HepG2 (cell line): ENCODE results near the gene GAS2L2. TPM values are rescaled to one million over a fixed set of nuclear protein-coding genes. Genes with fewer than 3 reads are reported as not detected.

Experiments used
- ATAC-seq: fragments of 200-7000 bp; cut with Tn5 transposase; 3 replicates; pipeline ENCODE4 v1.9.1; 2020; ENCODE audit warnings: mild to moderate bottlenecking, moderate library complexity
- BruUV-seq: library from RNA; stranded (reverse); fragments of 400-500 nt; replicated peaks from 2 replicates; lab custom pipeline; 2021; lab: Mats Ljungman, UMichigan
- CTCF ChIA-PET: fragments of 300-600 bp; formaldehyde crosslinking; extraction: SDS; loops from one replicate; lab custom pipeline; 2021; ENCODE audit warnings: low total read pairs, inconsistent platforms, low intra/inter-chr PET ratio; lab: Yijun Ruan, JAX
- POLR2A ChIA-PET: fragments of 350-600 bp; sonication (Branson Sonifier 250); formaldehyde crosslinking; loops from one replicate; lab custom pipeline; 2020; ENCODE audit warnings: antibody characterized with exemption, inconsistent platforms; lab: Yijun Ruan, JAX
- DNase-seq: peaks from one replicate; pipeline ENCODE4 v3.0.0-alpha.2; 2015; ENCODE audit warnings: low spot score
- FAIRE-seq: peaks from 3 replicates; lab custom pipeline; 2011; peaks lifted over from hg19 to GRCh38; lab: Jason Lieb, UNC
- H2AFZ ChIP-seq: one replicate; pipeline ENCODE4 v1.6.1; 2011; ENCODE audit warnings: low read length, inconsistent platforms
- H3K27ac ChIP-seq: fragments of 300-600 bp; 3 replicates; pipeline ENCODE4 v1.8.0; 2011; ENCODE audit warnings: mixed run types, mild to moderate bottlenecking, mixed read lengths, low read length, inconsistent platforms; ENCODE audit not compliant: insufficient read depth; ENCODE audit errors: extremely low read length
- H3K27me3 ChIP-seq, 2 experiments: fragments of 200-600 bp in 1 of 2; 2 replicates in 1 of 2; 3 replicates in 1 of 2; pipeline versions ENCODE4 v1.6.0 to v1.8.0; 2011; ENCODE audit warnings: low read length in 2 of 2, mild to moderate bottlenecking in 2 of 2, moderate library complexity in 2 of 2, inconsistent platforms in 1 of 2; ENCODE audit not compliant: insufficient read depth in 2 of 2, control insufficient read depth in 1 of 2
- H3K36me3 ChIP-seq, 2 experiments: fragments of 200-600 bp in 1 of 2; replicated peaks in 1 of 2; 2 replicates in 1 of 2; 3 replicates in 1 of 2; pipeline versions ENCODE4 v1.5.1 to v1.8.0; 2011; ENCODE audit warnings: low read length in 2 of 2, inconsistent platforms in 1 of 2; ENCODE audit not compliant: insufficient read depth in 2 of 2, control insufficient read depth in 1 of 2
- H3K4me1 ChIP-seq: 2 replicates; pipeline ENCODE4 v1.5.1; 2012; ENCODE audit warnings: low read length, inconsistent platforms; ENCODE audit not compliant: insufficient read depth
- H3K4me2 ChIP-seq: 2 replicates; pipeline ENCODE4 v1.6.0; 2011; ENCODE audit warnings: low read depth, low read length, inconsistent platforms
- H3K4me3 ChIP-seq, 3 experiments: fragments of 200-600 bp in 1 of 3; sonication (generic), shearing (Covaris generic) in 1 of 3; replicated peaks in 1 of 3; 2 replicates each; pipeline ENCODE4 v1.5.1; 2011 to 2016; ENCODE audit warnings: low read length in 3 of 3, inconsistent platforms in 2 of 3, low read depth in 2 of 3, mild to moderate bottlenecking in 2 of 3, control low read depth in 1 of 3, mixed read lengths in 1 of 3; ENCODE audit not compliant: insufficient read depth in 1 of 3
- H3K79me2 ChIP-seq: one replicate; pipeline ENCODE4 v1.6.1; 2011; ENCODE audit warnings: low read length, inconsistent platforms; ENCODE audit not compliant: insufficient read depth
- H3K9ac ChIP-seq: 2 replicates; pipeline ENCODE4 v1.6.0; 2011; ENCODE audit warnings: mild to moderate bottlenecking, low read depth, low read length, inconsistent platforms; ENCODE audit not compliant: insufficient read depth
- H3K9me3 ChIP-seq: 2 replicates; pipeline ENCODE4 v1.5.1; 2012; ENCODE audit warnings: mild to moderate bottlenecking, low read length
- H4K20me1 ChIP-seq: 2 replicates; pipeline ENCODE4 v1.6.0; 2011; ENCODE audit warnings: inconsistent platforms, mild to moderate bottlenecking, low read length, moderate library complexity; ENCODE audit not compliant: insufficient read depth
- CEBPB ChIP-seq: IDR thresholded peaks from 2 replicates; pipeline ENCODE4 v1.6.1; 2011; ENCODE audit warnings: low read depth, low read length, improper control_type of control experiment, borderline replicate concordance
- CREM ChIP-seq, 2 experiments: sonication (generic) in 1 of 2; formaldehyde crosslinking in 1 of 2; IDR thresholded peaks; 2 replicates each; pipeline versions ENCODE4 v1.4.0 to v1.6.1; 2016 to 2020; ENCODE audit warnings: antibody characterized with exemption in 1 of 2, mild to moderate bottlenecking in 1 of 2, missing genetic modification reagents in 1 of 2
- SOX13 ChIP-seq, 3 experiments: fragments of 450-650 bp in 1 of 3; sonication (generic) in 1 of 3; formaldehyde crosslinking in 1 of 3; IDR thresholded peaks in 2 of 3; conservative IDR thresholded peaks in 1 of 3; 2 replicates each; pipeline versions ENCODE4 v1.5.0 to v1.6.1; 2016 to 2020; ENCODE audit warnings: antibody characterized with exemption in 1 of 3, mild to moderate bottlenecking in 1 of 3, missing compliant biosample characterization in 1 of 3, missing genetic modification reagents in 1 of 3, moderate library complexity in 1 of 3
- UBTF ChIP-seq: sonication (generic); formaldehyde crosslinking; IDR thresholded peaks from 2 replicates; pipeline ENCODE4 v1.4.0; 2020; ENCODE audit warnings: mild to moderate bottlenecking, missing genetic modification reagents
- ZC3H4 ChIP-seq: sonication (generic); formaldehyde crosslinking; IDR thresholded peaks from 2 replicates; pipeline ENCODE4 v1.4.0; 2020; ENCODE audit warnings: missing genetic modification reagents, borderline replicate concordance
- ZGPAT ChIP-seq: IDR thresholded peaks from 2 replicates; pipeline ENCODE4 v1.6.1; 2016; ENCODE audit warnings: mild to moderate bottlenecking
- ZNF572 ChIP-seq: sonication (generic); formaldehyde crosslinking; IDR thresholded peaks from 2 replicates; pipeline ENCODE4 v1.5.1; 2020; ENCODE audit warnings: mild to moderate bottlenecking, missing genetic modification reagents
- ZNF720 ChIP-seq: sonication (generic); formaldehyde crosslinking; IDR thresholded peaks from 2 replicates; pipeline ENCODE4 v1.4.0; 2020; ENCODE audit warnings: missing genetic modification reagents
- ZNF781 ChIP-seq: sonication (generic); formaldehyde crosslinking; IDR thresholded peaks from 2 replicates; pipeline ENCODE4 v1.5.1; 2020; ENCODE audit warnings: borderline replicate concordance, mild to moderate bottlenecking, missing genetic modification reagents; ENCODE audit errors: not compliant biosample characterization
- WGBS: methylation state at CpG from one replicate; pipeline ENCODE4 v1.1.6; 2017; ENCODE audit warnings: low lambda C conversion rate; 5-methylcytosine and 5-hydroxymethylcytosine counted together
- in situ Hi-C: cut with HindIII; loops from 2 replicates; pipeline ENCODE4 v1.10.0; 2017; ENCODE audit warnings: low pct_unique_long_range_greater_than_20kb; ENCODE audit not compliant: extremely low pct_ligation_motif_present
- intact Hi-C: fragments of 100-400 bp; cut with micrococcal nuclease; formaldehyde crosslinking; loops from one replicate; pipeline ENCODE4 v1.10.0; 2022; ENCODE audit not compliant: unreplicated experiment
- polyA plus RNA-seq, 8 experiments: library from polyadenylated mRNA; depleted of rRNA in 3 of 8; stranded (reverse) in 7 of 8; unstranded in 1 of 8; fragments of >200 nt; fragmentation: Illumina TruSeq in 4 of 8; extraction: Trizol in 4 of 8; gene quantifications; 2 replicates each; pipeline versions ENCODE4 v1.2.1 to v1.2.3, GENCODE V29; 2011 to 2016; ENCODE audit warnings: low read depth in 4 of 8, missing spikeins in 1 of 8, mixed read lengths in 1 of 8; ENCODE audit not compliant: insufficient read depth in 1 of 8
- total RNA-seq, 5 experiments: library from RNA; depleted of rRNA; stranded (reverse); fragments of >200 nt; fragmentation: Illumina TruSeq; extraction: Trizol; gene quantifications; 2 replicates each; pipeline ENCODE4 v1.2.3, GENCODE V29; 2016; ENCODE audit warnings: low read depth in 1 of 5
- TF ChIP-seq, protein P1 (sequence below): sonication (generic); formaldehyde crosslinking; IDR thresholded peaks from 2 replicates; pipeline ENCODE4 v1.5.0; 2020; ENCODE audit warnings: missing genetic modification reagents

GAS2L2 gene
- total and polyA plus RNA-seq, 2 of the 13 experiments (the other 11 are each of a cell fraction or from before 2014, with no cell fraction given) = not detected

GRCh38 chr17:35726953-35727460 lies 26.0 kb downstream of the GAS2L2 start:
- no TSS peak for BruUV-seq
- H3K9me3 ChIP-seq = no peaks in the 10 kb centered on the region
- H3K27me3 ChIP-seq = no peaks in the 10 kb centered on the region
- no peaks in the 10 kb centered on the region for H3K79me2 ChIP-seq
- no peak overlapping the region for H3K4me3 ChIP-seq
- H3K4me1 ChIP-seq = peaks cover 29% of the 10 kb centered on the region
- in situ Hi-C loops = loop anchor here (25.0 kb wide), 1 partner anchor 415 kb away; no protein-coding TSS in a partner anchor
- H3K36me3 ChIP-seq = peaks cover 10 to 31% of the 10 kb centered on the region in 2 experiments; a peak in 4 of 5 replicates
- intact Hi-C loops = no loop called here
- TF ChIP-seq UBTF (CRISPR knock-in tag) (no peak), ZGPAT (CRISPR knock-in tag) (no peak), SOX13 (IDR thresholded peaks at IDR 0.05) (no peak), SOX13 (CRISPR knock-in tag; conservative IDR thresholded peaks at IDR 0.05 in 1 of 2, IDR thresholded peaks at IDR 0.05 in 1 of 2) (no peak), ZNF720 (CRISPR knock-in tag) (no peak), ZC3H4 (CRISPR knock-in tag) (no peak), CREM (IDR thresholded peaks at IDR 0.05) (no peak), CREM (CRISPR knock-in tag; IDR thresholded peaks at IDR 0.05) (no peak), ZNF781 (CRISPR knock-in tag) (no peak), CEBPB (no peak), ZNF572 (no peak)
- TF ChIP-seq, protein P1, sequence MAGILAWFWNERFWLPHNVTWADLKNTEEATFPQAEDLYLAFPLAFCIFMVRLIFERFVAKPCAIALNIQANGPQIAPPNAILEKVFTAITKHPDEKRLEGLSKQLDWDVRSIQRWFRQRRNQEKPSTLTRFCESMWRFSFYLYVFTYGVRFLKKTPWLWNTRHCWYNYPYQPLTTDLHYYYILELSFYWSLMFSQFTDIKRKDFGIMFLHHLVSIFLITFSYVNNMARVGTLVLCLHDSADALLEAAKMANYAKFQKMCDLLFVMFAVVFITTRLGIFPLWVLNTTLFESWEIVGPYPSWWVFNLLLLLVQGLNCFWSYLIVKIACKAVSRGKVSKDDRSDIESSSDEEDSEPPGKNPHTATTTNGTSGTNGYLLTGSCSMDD (CRISPR knock-in tag) = no peak
- H2AFZ ChIP-seq = no peak overlapping the region
- H4K20me1 ChIP-seq = no peaks in the 10 kb centered on the region
- ChIA-PET CTCF (no interaction called here), POLR2A (no interaction called here)
- H3K4me2 ChIP-seq = no peak overlapping the region
- H3K9ac ChIP-seq = no peak overlapping the region
- H3K27ac ChIP-seq = no peak overlapping the region
- ATAC-seq (no peak), FAIRE-seq (no peak), DNase-seq (no peak)
- WGBS = 95% methylated on average over 4 of the region's 5 CpGs
